Testis (tissue), 3 donors: Measurements from ENCODE around the gene CCDC33. TPM values are rescaled to one million over a fixed set of nuclear protein-coding genes. Genes with fewer than 3 reads are reported as not detected.

ENCODE experiments used
- DNase-seq: peaks from one replicate; pipeline ENCODE4 v3.0.0-alpha.2; 2019
- H3K27ac ChIP-seq, 2 donors: fragments of 200-600 bp; sonication (generic); one replicate each; pipeline ENCODE4 v1.5.1; 2019
- H3K27me3 ChIP-seq: fragments of 200-600 bp; sonication (generic); one replicate; pipeline ENCODE4 v1.5.1; 2019
- H3K36me3 ChIP-seq: fragments of 200-600 bp; sonication (generic); one replicate; pipeline ENCODE4 v1.5.1; 2017; ENCODE audit warnings: low read depth; ENCODE audit errors: missing control alignments
- H3K4me1 ChIP-seq: fragments of 200-600 bp; sonication (generic); one replicate; pipeline ENCODE4 v1.5.1; 2019
- H3K4me3 ChIP-seq, 2 donors: fragments of 200-600 bp; sonication (generic); one replicate each; pipeline ENCODE4 v1.5.1; 2017 to 2019
- H3K9me3 ChIP-seq: fragments of 200-600 bp; sonication (generic); one replicate; pipeline ENCODE4 v1.5.1; 2017
- POLR2A ChIP-seq: fragments of 450-650 bp; IDR thresholded peaks from one replicate; pipeline ENCODE4 v1.6.1; 2017; ENCODE audit warnings: antibody characterized with exemption, mild to moderate bottlenecking, moderate library complexity
- WGBS, 2 donors: methylation state at CpG; one replicate each; pipeline ENCODE4 v1.1.5; 2018; 5-methylcytosine and 5-hydroxymethylcytosine counted together
- intact Hi-C: fragments of 100-400 bp; cut with DNase I; formaldehyde crosslinking; loops from one replicate; pipeline ENCODE4 v1.15.1; 2023; ENCODE audit warnings: low total_unique reads
- polyA plus RNA-seq: library from polyadenylated mRNA; stranded (reverse); fragments of 350-450 nt; fragmentation: Illumina TruSeq; extraction: RNeasy Lipid Tissue Mini Kit (QIAGEN cat#74804); gene quantifications from one replicate; pipeline ENCODE4 v1.2.3, GENCODE V29; 2014; ENCODE audit warnings: low read depth, low replicate concordance; ENCODE audit not compliant: insufficient read depth
- total RNA-seq, 2 donors: library from RNA; depleted of rRNA; stranded (reverse); fragments of >200 nt; gene quantifications; one replicate each; pipeline ENCODE4 v1.2.3, GENCODE V29; 2016
- TF ChIP-seq, protein P1 (sequence below), 3 experiments: fragments of 450-650 bp in 2 of 3; fragments of 200-600 bp in 1 of 3; sonication (generic) in 1 of 3; IDR thresholded peaks; one replicate each; pipeline ENCODE4 v1.5.1; 2016 to 2019; ENCODE audit warnings: antibody characterized with exemption in 3 of 3, mild to moderate bottlenecking in 2 of 3, moderate library complexity in 1 of 3

CCDC33 gene
- total and polyA plus RNA-seq, 3 donors from 2014 or later, result 11.6 to 41.3 (median 18.5) TPM

DNA sequence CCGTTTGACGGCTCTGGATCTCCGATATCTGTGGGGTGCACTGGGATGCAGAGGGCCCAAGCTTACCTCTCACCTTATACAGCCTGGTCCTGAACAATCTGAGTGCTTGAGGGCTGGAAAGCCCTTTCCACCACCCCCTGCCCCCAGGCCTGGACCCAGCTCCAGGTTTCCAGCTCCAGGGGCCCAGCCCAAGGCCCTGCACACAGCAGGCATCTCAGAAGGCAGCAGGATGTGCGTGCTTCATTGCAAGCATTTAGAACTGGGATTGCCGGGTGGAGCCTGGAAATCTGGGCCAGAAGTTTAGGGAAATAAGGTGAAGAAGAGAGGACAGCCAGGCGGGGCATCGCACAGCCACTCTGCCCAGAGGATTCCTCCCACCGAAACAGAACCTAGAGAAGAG is 25.6 kb downstream of the CCDC33 start:
- H3K4me3 ChIP-seq, result no peak overlapping the region
- H3K36me3 ChIP-seq, result no peaks in the 10 kb centered on the region
- H3K4me1 ChIP-seq, result peaks cover 11% of the 10 kb centered on the region
- intact Hi-C loops, result no loop called here
- H3K9me3 ChIP-seq, result no peaks in the 10 kb centered on the region
- no peak for DNase-seq
- no peaks in the 10 kb centered on the region for H3K27me3 ChIP-seq
- WGBS, 2 donors, result 94 to 95% methylated on average over 6 to 8 of the region's 8 CpGs
- H3K27ac ChIP-seq, result no peak overlapping the region
- TF ChIP-seq, protein P1, sequence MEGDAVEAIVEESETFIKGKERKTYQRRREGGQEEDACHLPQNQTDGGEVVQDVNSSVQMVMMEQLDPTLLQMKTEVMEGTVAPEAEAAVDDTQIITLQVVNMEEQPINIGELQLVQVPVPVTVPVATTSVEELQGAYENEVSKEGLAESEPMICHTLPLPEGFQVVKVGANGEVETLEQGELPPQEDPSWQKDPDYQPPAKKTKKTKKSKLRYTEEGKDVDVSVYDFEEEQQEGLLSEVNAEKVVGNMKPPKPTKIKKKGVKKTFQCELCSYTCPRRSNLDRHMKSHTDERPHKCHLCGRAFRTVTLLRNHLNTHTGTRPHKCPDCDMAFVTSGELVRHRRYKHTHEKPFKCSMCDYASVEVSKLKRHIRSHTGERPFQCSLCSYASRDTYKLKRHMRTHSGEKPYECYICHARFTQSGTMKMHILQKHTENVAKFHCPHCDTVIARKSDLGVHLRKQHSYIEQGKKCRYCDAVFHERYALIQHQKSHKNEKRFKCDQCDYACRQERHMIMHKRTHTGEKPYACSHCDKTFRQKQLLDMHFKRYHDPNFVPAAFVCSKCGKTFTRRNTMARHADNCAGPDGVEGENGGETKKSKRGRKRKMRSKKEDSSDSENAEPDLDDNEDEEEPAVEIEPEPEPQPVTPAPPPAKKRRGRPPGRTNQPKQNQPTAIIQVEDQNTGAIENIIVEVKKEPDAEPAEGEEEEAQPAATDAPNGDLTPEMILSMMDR (IDR thresholded peaks at IDR 0.05), result no peak
- TF ChIP-seq POLR2A, result no peak

DNA sequence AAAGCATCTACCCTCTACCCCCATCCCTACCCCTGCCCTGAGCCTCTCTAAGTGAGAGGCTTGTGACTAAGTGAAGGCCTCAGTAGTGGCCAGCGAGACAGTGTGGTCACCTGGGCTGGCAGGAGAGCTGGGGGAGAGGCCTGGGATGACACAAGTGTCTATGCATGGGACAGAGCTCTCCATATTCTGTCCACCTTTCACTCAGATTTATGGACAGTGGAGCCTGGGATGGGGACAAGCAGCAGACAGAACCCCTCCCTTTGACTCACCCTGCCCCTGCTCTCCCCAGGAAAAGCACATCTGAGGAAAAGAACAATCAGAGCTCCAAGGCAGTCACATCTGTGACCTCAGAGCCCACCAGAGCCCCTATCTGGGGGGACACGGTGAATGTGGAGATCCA is 26.0 kb downstream of the CCDC33 start:
- Histone ChIP-seq H3K9me3 (no peaks in the 10 kb centered on the region), H3K4me3 (no peak overlapping the region), H3K27ac (no peak overlapping the region), H3K36me3 (no peaks in the 10 kb centered on the region), H3K27me3 (no peaks in the 10 kb centered on the region), H3K4me1 (peaks cover 11% of the 10 kb centered on the region)
- 94 to 95% methylated on average over 2 of the region's 2 CpGs for WGBS, 2 donors
- no peak for DNase-seq
- intact Hi-C loops, result no loop called here
- TF ChIP-seq POLR2A, result no peak
- TF ChIP-seq, protein P1 (IDR thresholded peaks at IDR 0.05), result no peak

DNA sequence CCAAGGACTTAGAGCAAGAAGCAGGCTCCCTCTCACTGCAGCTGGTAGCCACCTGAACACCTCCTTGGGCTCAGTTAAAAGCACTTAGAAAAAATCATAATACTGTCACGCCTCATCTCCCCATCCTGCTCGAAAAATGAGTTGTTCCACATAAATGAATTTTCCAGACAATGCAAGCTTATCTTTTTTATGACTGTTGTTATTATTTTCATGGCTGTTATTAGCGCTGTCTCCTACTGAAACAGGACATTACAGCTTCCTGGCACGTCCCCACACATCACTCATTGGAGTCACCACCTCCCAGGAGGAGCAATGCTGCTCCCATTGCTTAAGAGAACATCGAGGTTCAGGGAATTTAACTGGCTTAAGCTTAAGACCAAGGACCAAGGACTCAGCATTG is 26.5 kb downstream of the CCDC33 start:
- no peak for DNase-seq
- intact Hi-C loops, result no loop called here

DNA sequence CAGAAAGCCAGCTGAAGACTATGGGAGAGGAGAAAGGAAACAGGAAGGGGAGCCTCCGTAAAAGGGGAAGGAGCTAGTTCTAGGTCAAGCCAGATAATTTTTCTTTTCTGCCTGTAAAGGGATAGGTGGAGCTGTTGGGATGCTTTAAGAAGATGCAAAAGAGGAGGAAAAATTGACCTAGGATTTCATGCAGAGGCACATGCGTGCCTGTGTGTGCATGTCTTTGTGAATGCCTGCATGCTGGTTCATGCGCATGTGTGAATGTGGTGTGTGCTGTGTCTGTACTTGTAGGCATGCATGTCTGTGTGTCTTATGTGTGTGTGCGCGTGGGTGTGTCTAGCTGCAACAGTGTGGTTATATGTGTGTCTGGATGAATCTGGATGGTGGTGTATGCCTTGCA is 27.3 kb downstream of the CCDC33 start:
- intact Hi-C loops, result no loop called here
- Histone ChIP-seq H3K4me3 (no peak overlapping the region), H3K9me3 (no peaks in the 10 kb centered on the region), H3K27ac (no peak overlapping the region), H3K27me3 (no peaks in the 10 kb centered on the region), H3K4me1 (peaks cover 11% of the 10 kb centered on the region), H3K36me3 (no peaks in the 10 kb centered on the region)
- DNase-seq, result no peak
- TF ChIP-seq POLR2A, result no peak
- TF ChIP-seq, protein P1 (IDR thresholded peaks at IDR 0.05), result no peak
- 74 to 79% methylated on average over 5 of the region's 5 CpGs for WGBS, 2 donors

More for the DNA sequence above, 26.5 kb downstream of the CCDC33 start:
- no peaks in the 10 kb centered on the region for H3K9me3 ChIP-seq
- TF ChIP-seq, protein P1 (IDR thresholded peaks at IDR 0.05), result no peak
- TF ChIP-seq POLR2A, result no peak
- 71 to 79% methylated on average over 5 of the region's 5 CpGs for WGBS, 2 donors
- no peaks in the 10 kb centered on the region for H3K27me3 ChIP-seq
- H3K4me1 ChIP-seq, result peaks cover 11% of the 10 kb centered on the region
- H3K27ac ChIP-seq, result no peak overlapping the region
- no peak overlapping the region for H3K4me3 ChIP-seq
- H3K36me3 ChIP-seq, result no peaks in the 10 kb centered on the region

DNA sequence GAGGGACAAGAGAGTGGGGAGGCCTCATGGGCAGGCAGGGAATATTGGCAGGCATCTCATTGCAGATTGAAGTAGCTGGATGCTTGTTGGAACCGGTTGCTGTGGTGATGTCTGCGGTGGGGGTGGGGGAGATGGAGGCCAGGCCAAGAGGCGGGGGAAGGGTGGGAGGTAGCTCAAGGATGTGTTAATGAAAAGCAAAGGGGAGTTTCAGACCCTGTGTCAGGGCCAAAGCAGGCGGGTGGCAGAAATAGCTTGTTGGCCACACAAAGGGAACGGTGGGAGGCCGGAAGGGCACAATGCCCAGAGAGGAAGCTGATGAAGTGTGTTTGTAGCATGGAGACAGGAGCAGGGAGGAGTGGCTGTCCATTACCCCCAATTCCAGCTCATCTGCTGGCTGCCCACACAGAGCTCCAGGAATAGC is 28.0 kb downstream of the CCDC33 start:
- DNase-seq, result no peak
- H3K36me3 ChIP-seq, result no peaks in the 10 kb centered on the region
- 54 to 61% methylated on average over 6 of the region's 6 CpGs for WGBS, 2 donors
- H3K4me1 ChIP-seq, result peaks cover 6% of the 10 kb centered on the region
- no peaks in the 10 kb centered on the region for H3K27me3 ChIP-seq
- no peaks in the 10 kb centered on the region for H3K9me3 ChIP-seq
- no peak overlapping the region for H3K4me3 ChIP-seq
- no peak overlapping the region for H3K27ac ChIP-seq
- intact Hi-C loops, result no loop called here
- TF ChIP-seq POLR2A, result no peak
- TF ChIP-seq, protein P1 (IDR thresholded peaks at IDR 0.05), result no peak
